Neural progenitor cell (in vitro differentiated cells): ENCODE results near the gene CMTM8. TPM values are rescaled to one million over a fixed set of nuclear protein-coding genes. Genes with fewer than 3 reads are reported as not detected.

Experiments
- DNase-seq: peaks from one replicate; pipeline ENCODE4 v3.0.0-alpha.2; 2016; ENCODE audit warnings: low spot score
- H2AFZ ChIP-seq: fragments of 200-600 bp; sonication (generic); replicated peaks from 2 replicates; pipeline ENCODE4 v1.6.1; 2016; ENCODE audit warnings: antibody characterized with exemption
- H3F3A ChIP-seq: fragments of 200-600 bp; sonication (generic); 2 replicates; pipeline ENCODE4 v1.6.1; 2016; ENCODE audit warnings: antibody characterized with exemption, low read depth
- H3K27ac ChIP-seq: fragments of 200-600 bp; sonication (generic); 2 replicates; pipeline ENCODE4 v1.5.1; 2016; ENCODE audit warnings: mild to moderate bottlenecking
- H3K27me3 ChIP-seq: fragments of 200-600 bp; sonication (generic); 2 replicates; pipeline ENCODE4 v1.6.1; 2016; ENCODE audit warnings: mild to moderate bottlenecking, moderate library complexity
- H3K36me3 ChIP-seq: fragments of 200-600 bp; sonication (generic); 2 replicates; pipeline ENCODE4 v1.5.1; 2016
- H3K4me1 ChIP-seq: fragments of 200-600 bp; sonication (generic); 2 replicates; pipeline ENCODE4 v1.6.1; 2016; ENCODE audit warnings: mixed run types
- H3K4me2 ChIP-seq: fragments of 200-600 bp; sonication (generic); 2 replicates; pipeline ENCODE4 v1.6.1; 2016
- H3K4me3 ChIP-seq: fragments of 200-600 bp; sonication (generic); 2 replicates; pipeline ENCODE4 v1.5.1; 2016
- H3K79me2 ChIP-seq: fragments of 200-600 bp; sonication (generic); 2 replicates; pipeline ENCODE4 v1.6.1; 2016; ENCODE audit warnings: low read depth
- H3K9ac ChIP-seq: fragments of 200-600 bp; sonication (generic); 2 replicates; pipeline ENCODE4 v1.6.1; 2016
- H3K9me3 ChIP-seq: fragments of 200-600 bp; sonication (generic); 2 replicates; pipeline ENCODE4 v1.5.1; 2016; ENCODE audit warnings: low read depth
- H4K20me1 ChIP-seq: fragments of 200-600 bp; sonication (generic); 2 replicates; pipeline ENCODE4 v1.6.1; 2016; ENCODE audit warnings: low read depth
- H3K27ac Mint-ChIP-seq: 3 replicates; pipeline ENCODE4 v1.8.0; 2021; ENCODE audit warnings: mixed read lengths
- H3K27me3 Mint-ChIP-seq: 2 replicates; pipeline ENCODE4 v1.8.0; 2022; ENCODE audit warnings: low read depth, mild to moderate bottlenecking, inconsistent platforms, moderate library complexity, mixed read lengths; ENCODE audit not compliant: insufficient read depth
- H3K36me3 Mint-ChIP-seq: 3 replicates; pipeline ENCODE4 v1.8.0; 2021; ENCODE audit warnings: mixed read lengths
- H3K4me1 Mint-ChIP-seq: 3 replicates; pipeline ENCODE4 v1.8.0; 2021; ENCODE audit warnings: mixed read lengths
- H3K4me3 Mint-ChIP-seq: 3 replicates; pipeline ENCODE4 v1.8.0; 2021; ENCODE audit warnings: mild to moderate bottlenecking, moderate library complexity, mixed read lengths
- H3K9me3 Mint-ChIP-seq: 3 replicates; pipeline ENCODE4 v1.8.0; 2020; ENCODE audit warnings: mixed read lengths
- CTCF ChIP-seq: fragments of 200-600 bp; sonication (generic); IDR thresholded peaks from 2 replicates; pipeline ENCODE4 v1.5.1; 2017; ENCODE audit warnings: antibody characterized with exemption, mild to moderate bottlenecking
- EZH2 ChIP-seq: fragments of 200-600 bp; sonication (generic); IDR thresholded peaks from 2 replicates; pipeline ENCODE4 v1.6.1; 2017; ENCODE audit warnings: antibody characterized with exemption, mild to moderate bottlenecking, moderate library complexity
- EZH2phosphoT487 ChIP-seq: fragments of 200-600 bp; sonication (generic); IDR thresholded peaks from 2 replicates; pipeline ENCODE4 v1.6.1; 2017; ENCODE audit warnings: antibody characterized with exemption
- total RNA-seq: library from RNA; depleted of rRNA; stranded (reverse); fragments of >200 nt; gene quantifications from 2 replicates; pipeline ENCODE4 v1.2.3, GENCODE V29; 2015; ENCODE audit warnings: low replicate concordance

CMTM8 gene
- total RNA-seq, 1 donor from 2014 or later: 2.1 TPM

GRCh38 chr3:32412887-32413286, 174.4 kb downstream of the CMTM8 start:
- Histone ChIP-seq H3K4me2 (no peak overlapping the region), H3K9ac (no peak overlapping the region), H3K36me3 (no peaks in the 10 kb centered on the region), H3K4me3 (no peak overlapping the region), H3K4me1 (peaks cover 22% of the 10 kb centered on the region), H3K27ac (no peak overlapping the region), H3K9me3 (no peaks in the 10 kb centered on the region), H4K20me1 (peaks cover 16% of the 10 kb centered on the region), H3F3A (peaks cover 20% of the 10 kb centered on the region), H3K27me3 (peaks cover 78% of the 10 kb centered on the region), H3K79me2 (no peaks in the 10 kb centered on the region), H2AFZ (no peak overlapping the region)
- no peak overlapping the region for H3K4me3 Mint-ChIP-seq
- peaks cover 3% of the 10 kb centered on the region for H3K36me3 Mint-ChIP-seq
- no peak for DNase-seq
- H3K9me3 Mint-ChIP-seq: peaks cover 2% of the 10 kb centered on the region
- H3K27ac Mint-ChIP-seq: no peak overlapping the region
- TF ChIP-seq EZH2 (no peak), CTCF (no peak), EZH2phosphoT487 (no peak)
- peaks cover 29% of the 10 kb centered on the region for H3K4me1 Mint-ChIP-seq
- H3K27me3 Mint-ChIP-seq: no peaks in the 10 kb centered on the region

- Mint-ChIP-seq H3K27ac (no peak overlapping the region), H3K27me3 (no peaks in the 10 kb centered on the region), H3K36me3 (peaks cover 6% of the 10 kb centered on the region), H3K4me1 (peaks cover 29% of the 10 kb centered on the region), H3K4me3 (no peak overlapping the region), H3K9me3 (peaks cover 7% of the 10 kb centered on the region)
- TF ChIP-seq CTCF (no peak), EZH2 (no peak), EZH2phosphoT487 (no peak)
- peaks cover 67% of the 10 kb centered on the region for H3K27me3 ChIP-seq
- no peak overlapping the region for H2AFZ ChIP-seq
- no peak overlapping the region for H3K4me2 ChIP-seq
- peaks cover 22% of the 10 kb centered on the region for H3K4me1 ChIP-seq
- no peak overlapping the region for H3K9ac ChIP-seq
- peaks cover 16% of the 10 kb centered on the region for H4K20me1 ChIP-seq
- no peaks in the 10 kb centered on the region for H3K9me3 ChIP-seq
- H3K4me3 ChIP-seq: no peak overlapping the region
- H3K27ac ChIP-seq: no peak overlapping the region
- DNase-seq: no peak
- no peaks in the 10 kb centered on the region for H3K79me2 ChIP-seq
- H3F3A ChIP-seq: peaks cover 20% of the 10 kb centered on the region
- no peaks in the 10 kb centered on the region for H3K36me3 ChIP-seq
These were observed 175.5 kb downstream of the CMTM8 start for GRCh38 chr3:32413845-32414521.

- H3K4me1 Mint-ChIP-seq: peaks cover 24% of the 10 kb centered on the region
- H3K27ac ChIP-seq: no peak overlapping the region
- peaks cover 13% of the 10 kb centered on the region for H3K9me3 Mint-ChIP-seq
- peaks cover 22% of the 10 kb centered on the region for H3K4me1 ChIP-seq
- H3K27ac Mint-ChIP-seq: no peak overlapping the region
- H4K20me1 ChIP-seq: peaks cover 13% of the 10 kb centered on the region
- peaks cover 23% of the 10 kb centered on the region for H3F3A ChIP-seq
- H3K4me3 Mint-ChIP-seq: no peak overlapping the region
- DNase-seq: no peak
- peaks cover 60% of the 10 kb centered on the region for H3K27me3 ChIP-seq
- H3K36me3 Mint-ChIP-seq: peaks cover 6% of the 10 kb centered on the region
- H3K27me3 Mint-ChIP-seq: no peaks in the 10 kb centered on the region
- H2AFZ ChIP-seq: no peak overlapping the region
- H3K79me2 ChIP-seq: no peaks in the 10 kb centered on the region
- H3K9me3 ChIP-seq: no peaks in the 10 kb centered on the region
- H3K4me2 ChIP-seq: no peak overlapping the region
- TF ChIP-seq EZH2phosphoT487 (no peak), CTCF (no peak), EZH2 (no peak)
- no peak overlapping the region for H3K4me3 ChIP-seq
- H3K36me3 ChIP-seq: no peaks in the 10 kb centered on the region
- no peak overlapping the region for H3K9ac ChIP-seq
These were observed 176.2 kb downstream of the CMTM8 start for GRCh38 chr3:32414522-32415202.
